ENCODE measurements around the gene NLN. TPM values are rescaled to one million over a fixed set of nuclear protein-coding genes. Genes with fewer than 3 reads are reported as not detected.

Gene NLN
- total and polyA plus RNA-seq, 2 of the 4 experiments (the other 2 are of a cell fraction): 19.1 to 37.1 TPM

- no peaks in the 10 kb centered on the region for H3K36me3 ChIP-seq (ENCODE audit: control insufficient read depth, insufficient read depth, low read length)
- no peak overlapping the region for H3K14ac ChIP-seq (replicated peaks; ENCODE audit: low read depth, low read length)
- H3K79me1 ChIP-seq (ENCODE audit: low read depth in 1 of 2, low read length in 2 of 2): no peaks in the 10 kb centered on the region; a peak in 1 of 4 replicates
- dilution Hi-C loops (cut with HindIII; ENCODE audit: low sequenced_read_pairs, unreplicated experiment): no loop called here
- H3K4ac ChIP-seq (ENCODE audit: low read depth, low read length): peak overlapping the region; percentile 20; the same call in 1 of the 2 replicates
- no peak overlapping the region for H3K4me2 ChIP-seq (ENCODE audit: low read depth, low read length)
- peaks cover 3% of the 10 kb centered on the region; the same call in 1 of the 2 replicates for H3K9me1 ChIP-seq (ENCODE audit: insufficient read depth, low read length)
- H2AK5ac ChIP-seq (ENCODE audit: low read depth, low read length): peak overlapping the region; percentile 6; the same call in 1 of the 2 replicates
- TF ChIP-seq RAD21 (IDR thresholded peaks at IDR 0.05; ENCODE audit: low read length): no peak
- POLR2A ChIA-PET (ENCODE audit: unreplicated experiment): no interaction called here
- ATAC-seq (ENCODE audit: low read depth): no peak
- H3K18ac ChIP-seq (ENCODE audit: low read depth, low read length): no peak overlapping the region
- no peak overlapping the region for H3K4me3 ChIP-seq (ENCODE audit: insufficient read depth, low read depth, low read length)
- in situ Hi-C loops (cut with MboI; ENCODE audit: low sequenced_read_pairs): no loop called here
- H2AFZ ChIP-seq (replicated peaks; ENCODE audit: low read length, poor library complexity): no peak overlapping the region
- H3K27me3 ChIP-seq (ENCODE audit: control insufficient read depth, insufficient read depth, low read length): no peaks in the 10 kb centered on the region
- no peak overlapping the region for H3K56ac ChIP-seq (ENCODE audit: extremely low read depth, insufficient read depth, low read length)
- no peak overlapping the region for H3K9ac ChIP-seq (ENCODE audit: low read depth, low read length)
- no peak overlapping the region for H4K8ac ChIP-seq (ENCODE audit: low read depth in 2 of 2, low read length in 2 of 2)
- no peak overlapping the region for H2BK120ac ChIP-seq (ENCODE audit: low read depth, low read length)
- no peaks in the 10 kb centered on the region for H3K9me3 ChIP-seq (ENCODE audit: control insufficient read depth, insufficient read depth, low read length)
- no peak overlapping the region for H3K27ac ChIP-seq (ENCODE audit: insufficient read depth, low read length)
- H2BK5ac ChIP-seq (ENCODE audit: low read depth, low read length, poor library complexity, severe bottlenecking): no peak overlapping the region
- no peak overlapping the region for H4K91ac ChIP-seq (ENCODE audit: insufficient read depth, low read depth, low read length)
- no peak overlapping the region for H4K5ac ChIP-seq (ENCODE audit: low read depth, low read length)
- no peak overlapping the region for H2BK15ac ChIP-seq (ENCODE audit: low read depth, low read length)
- H4K20me1 ChIP-seq (ENCODE audit: insufficient read depth, low read length): no peaks in the 10 kb centered on the region
- CTCF ChIA-PET: interaction anchor here (0.6 kb wide), 1 partner anchor 13 kb away, joined by 3 read pairs; no protein-coding TSS in a partner anchor
- intact Hi-C loops (cut with micrococcal nuclease): no loop called here
- H2AK9ac ChIP-seq (replicated peaks; ENCODE audit: low read depth, low read length, poor library complexity): no peak overlapping the region
- peaks cover 15% of the 10 kb centered on the region for H3K4me1 ChIP-seq (ENCODE audit: control insufficient read depth, insufficient read depth, low read length)
- no peak overlapping the region for H3K23ac ChIP-seq (ENCODE audit: low read depth, low read length)
- no peak for DNase-seq
- no peak overlapping the region for H2BK20ac ChIP-seq (ENCODE audit: low read depth, low read length)
- no TSS peak for BruUV-seq (replicated peaks)
- no CpG with 5 or more reads among the region's 2 CpGs for WGBS, 2 experiments (ENCODE audit: extremely low coverage in 2 of 2, insufficient read length in 1 of 2)
Observed at GRCh38 chr5:65832603-65833228, 110.7 kb downstream of the NLN start.
